ENCODE data around the gene RBAK.
"Not testable (repeated sequence)": the region's sequence is repeated elsewhere in the genome, so short reads cannot be mapped to it uniquely, and the experiment has no call there.

Gene RBAK

DNA sequence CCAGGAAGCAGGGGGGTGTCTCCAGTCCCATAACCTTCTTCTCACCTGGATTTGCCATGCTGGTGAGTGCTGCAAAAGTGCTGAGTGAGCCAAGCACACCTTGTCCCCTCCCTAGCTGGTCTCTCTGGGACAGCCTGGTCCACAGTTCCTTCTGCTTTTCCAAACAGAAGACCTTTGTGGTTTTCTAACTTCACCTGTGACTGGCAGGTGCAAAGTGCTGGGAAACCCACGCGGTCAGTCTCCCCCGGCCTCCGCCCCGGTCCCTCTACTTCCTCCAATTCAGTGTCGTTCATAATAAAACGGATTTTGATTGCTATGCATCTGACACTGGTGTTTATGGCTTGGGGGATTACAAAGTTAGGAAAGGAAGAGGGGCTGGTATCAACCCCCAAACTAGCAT is 37.1 kb downstream of the RBAK start:
- no peak for DNase-seq (ENCODE audit: low read depth)
- H3K4me3 ChIP-seq (ENCODE audit: low read depth, low read length), result no peak overlapping the region
- TF ChIP-seq, protein P1, sequence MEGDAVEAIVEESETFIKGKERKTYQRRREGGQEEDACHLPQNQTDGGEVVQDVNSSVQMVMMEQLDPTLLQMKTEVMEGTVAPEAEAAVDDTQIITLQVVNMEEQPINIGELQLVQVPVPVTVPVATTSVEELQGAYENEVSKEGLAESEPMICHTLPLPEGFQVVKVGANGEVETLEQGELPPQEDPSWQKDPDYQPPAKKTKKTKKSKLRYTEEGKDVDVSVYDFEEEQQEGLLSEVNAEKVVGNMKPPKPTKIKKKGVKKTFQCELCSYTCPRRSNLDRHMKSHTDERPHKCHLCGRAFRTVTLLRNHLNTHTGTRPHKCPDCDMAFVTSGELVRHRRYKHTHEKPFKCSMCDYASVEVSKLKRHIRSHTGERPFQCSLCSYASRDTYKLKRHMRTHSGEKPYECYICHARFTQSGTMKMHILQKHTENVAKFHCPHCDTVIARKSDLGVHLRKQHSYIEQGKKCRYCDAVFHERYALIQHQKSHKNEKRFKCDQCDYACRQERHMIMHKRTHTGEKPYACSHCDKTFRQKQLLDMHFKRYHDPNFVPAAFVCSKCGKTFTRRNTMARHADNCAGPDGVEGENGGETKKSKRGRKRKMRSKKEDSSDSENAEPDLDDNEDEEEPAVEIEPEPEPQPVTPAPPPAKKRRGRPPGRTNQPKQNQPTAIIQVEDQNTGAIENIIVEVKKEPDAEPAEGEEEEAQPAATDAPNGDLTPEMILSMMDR (conservative IDR thresholded peaks at IDR 0.05; ENCODE audit: low read depth, low read length), result no peak

DNA sequence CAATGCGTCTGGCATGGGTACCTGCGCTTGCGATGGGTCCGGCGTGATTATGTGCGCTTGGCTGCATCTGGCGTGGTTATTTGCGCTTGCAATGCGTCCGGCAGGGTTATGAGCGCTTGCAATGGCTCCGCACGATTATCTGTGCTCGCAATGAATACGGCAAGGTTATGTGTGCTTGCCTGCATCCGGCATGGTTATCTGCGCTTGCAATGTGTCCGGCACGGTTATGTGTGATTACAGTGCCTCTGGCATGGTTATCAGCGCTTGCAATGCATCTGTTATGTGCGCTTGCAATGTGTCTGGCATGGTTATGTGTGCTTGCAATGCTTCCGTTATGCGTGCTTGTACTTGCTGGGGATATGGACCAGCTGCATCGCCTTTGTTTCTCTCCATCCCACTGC is 37.7 kb downstream of the RBAK start:
- TF ChIP-seq, protein P1 (conservative IDR thresholded peaks at IDR 0.05; ENCODE audit: low read depth, low read length), result no peak
- no peak for DNase-seq (ENCODE audit: low read depth)

DNA sequence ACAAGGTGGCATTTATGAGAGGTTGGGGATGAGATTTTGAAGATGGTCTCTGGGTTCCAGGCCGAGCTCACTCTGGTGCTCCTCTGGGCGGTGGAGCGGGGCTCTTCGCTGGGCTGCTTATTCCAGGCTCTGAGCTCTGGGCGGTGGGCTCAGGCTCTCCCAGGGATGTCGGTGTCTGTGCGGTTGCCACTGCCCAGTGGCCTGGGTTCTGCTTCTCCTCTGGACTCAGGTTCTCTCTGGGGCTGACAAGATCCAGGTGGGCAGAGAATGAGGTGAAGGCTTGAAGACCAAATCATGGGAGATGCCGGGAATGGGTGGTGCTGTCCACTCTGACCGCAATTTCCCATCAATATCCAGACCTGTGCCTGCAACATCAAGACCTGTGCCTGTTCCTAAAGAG is 40.6 kb downstream of the RBAK start:
- TF ChIP-seq, protein P1 (conservative IDR thresholded peaks at IDR 0.05; ENCODE audit: low read depth, low read length), result no peak
- no peak overlapping the region for H3K4me3 ChIP-seq (ENCODE audit: low read depth, low read length)

More for the DNA sequence above, 37.7 kb downstream of the RBAK start:
- H3K4me3 ChIP-seq (ENCODE audit: low read depth, low read length), result no peak overlapping the region

DNA sequence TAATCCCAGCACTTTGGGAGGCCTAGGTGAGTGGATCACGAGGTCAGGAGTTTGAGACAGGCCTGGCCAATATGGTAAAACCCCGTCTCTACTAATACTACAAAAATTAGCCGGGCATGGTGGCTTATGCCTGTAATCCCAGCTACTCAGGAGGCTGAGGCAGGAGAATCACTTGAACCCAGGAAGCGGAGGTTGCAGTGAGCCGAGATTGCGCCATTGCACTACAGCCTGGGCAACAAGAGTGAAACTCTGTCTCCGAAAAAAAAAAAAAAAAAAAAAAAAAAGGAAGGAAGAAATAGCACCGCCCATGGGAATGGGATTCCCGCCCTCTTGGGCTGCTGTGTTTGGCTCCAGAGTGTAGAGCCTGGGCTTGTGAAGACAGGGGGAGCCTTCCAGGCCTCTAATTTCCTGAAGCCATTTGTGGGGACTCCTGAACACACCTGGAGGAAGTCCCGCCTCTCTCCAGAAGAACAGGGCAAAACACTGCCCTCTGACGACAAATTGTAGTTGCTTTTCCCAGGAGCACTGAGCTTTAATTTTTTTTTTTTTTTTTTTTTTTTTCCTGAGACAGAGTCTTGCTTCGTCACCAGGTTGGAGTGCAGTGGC is 42.7 kb downstream of the RBAK start:
- peak; percentile 11 for DNase-seq (ENCODE audit: low read depth)
- TF ChIP-seq, protein P1 (conservative IDR thresholded peaks at IDR 0.05; ENCODE audit: low read depth, low read length), result peak; percentile 19
- H3K4me3 ChIP-seq (ENCODE audit: low read depth, low read length), result not testable (repeated sequence)

More for the DNA sequence above, 40.6 kb downstream of the RBAK start:
- no peak for DNase-seq (ENCODE audit: low read depth)

DNA sequence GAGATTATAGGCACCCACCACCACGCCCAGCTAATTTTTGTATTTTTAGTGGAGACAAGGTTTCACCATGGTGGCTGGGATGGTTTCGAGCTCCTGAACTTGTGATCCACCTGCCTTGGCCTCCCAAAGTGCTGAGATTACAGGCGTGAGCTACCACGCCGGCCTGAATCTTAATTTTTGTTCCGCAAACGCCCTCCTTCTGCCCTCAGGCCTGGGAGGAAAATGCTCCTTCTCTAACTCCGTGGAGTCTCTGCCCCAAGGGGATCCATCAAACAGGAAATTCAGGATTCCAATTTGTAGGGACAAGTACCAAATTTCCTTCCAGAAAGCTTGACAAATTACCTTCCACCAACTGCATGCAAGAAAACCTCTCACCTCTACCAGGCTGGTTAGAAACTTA is 43.2 kb downstream of the RBAK start:
- H3K4me3 ChIP-seq (ENCODE audit: low read depth, low read length), result no peak overlapping the region
- no peak for DNase-seq (ENCODE audit: low read depth)
- TF ChIP-seq, protein P1 (conservative IDR thresholded peaks at IDR 0.05; ENCODE audit: low read depth, low read length), result no peak

DNA sequence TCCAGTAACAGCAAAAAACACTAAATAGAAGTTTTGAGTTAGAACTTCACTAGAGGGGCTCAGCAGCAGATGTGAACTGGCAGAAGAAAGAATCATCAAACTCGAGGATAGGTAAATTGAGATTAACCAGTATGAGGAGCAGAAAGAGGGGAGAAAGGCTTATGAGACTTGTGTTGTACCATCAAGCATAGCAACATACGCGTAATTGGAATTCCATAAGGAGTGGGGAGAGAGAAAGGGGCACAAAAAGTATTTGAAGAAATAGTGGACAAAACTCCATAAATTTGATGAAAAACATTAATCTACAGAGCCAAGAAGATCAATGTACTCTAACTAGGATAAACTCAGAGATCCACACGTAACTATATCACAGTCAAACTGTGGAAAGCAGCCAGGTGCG is 48.3 kb downstream of the RBAK start:
- no peak for DNase-seq (ENCODE audit: low read depth)
- H3K4me3 ChIP-seq (ENCODE audit: low read depth, low read length), result no peak overlapping the region
- TF ChIP-seq, protein P1 (conservative IDR thresholded peaks at IDR 0.05; ENCODE audit: low read depth, low read length), result no peak

DNA sequence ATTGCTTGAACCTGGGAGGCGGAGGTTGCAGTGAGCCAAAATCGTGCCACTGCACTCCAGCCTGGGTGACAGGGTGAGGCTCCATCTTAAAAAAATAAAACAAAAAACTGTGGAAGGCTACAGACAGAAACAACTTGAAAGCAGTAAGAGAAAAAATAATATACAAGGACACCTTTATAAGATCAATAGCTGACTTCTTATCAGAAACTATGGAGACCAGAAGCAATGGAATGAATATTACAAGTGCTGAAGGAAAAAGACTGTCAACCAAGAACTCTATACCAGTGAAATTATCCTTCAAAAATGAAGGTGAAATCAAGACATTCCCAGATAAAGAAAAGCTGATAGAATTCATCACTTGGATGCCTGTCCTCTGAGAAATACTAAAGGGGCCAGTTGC is 49.0 kb downstream of the RBAK start:
- TF ChIP-seq, protein P1 (conservative IDR thresholded peaks at IDR 0.05; ENCODE audit: low read depth, low read length), result no peak
- no peak overlapping the region for H3K4me3 ChIP-seq (ENCODE audit: low read depth, low read length)
- DNase-seq (ENCODE audit: low read depth), result peak; percentile 5
